ENCODE results near the gene PDZRN3. TPM values are rescaled to one million over a fixed set of nuclear protein-coding genes. Genes with fewer than 3 reads are reported as not detected.
"Not testable (repeated sequence)": the region's sequence is repeated elsewhere in the genome, so short reads cannot be mapped to it uniquely, and the experiment has no call there.

PDZRN3 gene
- total RNA-seq, 2 donors from 2014 or later: 14.2 to 26.4 TPM

DNA sequence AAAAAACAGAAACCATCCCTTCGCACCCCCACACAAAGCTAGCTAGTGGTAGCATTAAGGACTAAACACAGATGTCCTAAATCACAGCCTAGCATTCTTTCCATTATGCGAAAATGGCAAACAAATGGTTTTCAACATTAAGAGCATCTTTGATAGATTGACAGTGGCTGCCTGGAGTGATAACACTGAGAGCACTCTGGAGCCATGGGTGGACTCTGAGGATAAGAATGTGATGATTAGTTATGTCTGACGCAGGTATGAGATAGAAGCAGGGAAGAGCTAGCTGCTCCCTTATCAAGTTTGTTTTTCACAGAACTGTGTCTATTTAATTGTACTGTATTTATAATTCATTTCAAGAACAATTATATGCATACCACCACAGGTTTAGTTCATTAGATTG is 142.9 kb downstream of the PDZRN3 start:
- DNase-seq: no peak
- no peak for ATAC-seq
- intact Hi-C loops (cut with DNase I, micrococcal nuclease): no loop called here

DNA sequence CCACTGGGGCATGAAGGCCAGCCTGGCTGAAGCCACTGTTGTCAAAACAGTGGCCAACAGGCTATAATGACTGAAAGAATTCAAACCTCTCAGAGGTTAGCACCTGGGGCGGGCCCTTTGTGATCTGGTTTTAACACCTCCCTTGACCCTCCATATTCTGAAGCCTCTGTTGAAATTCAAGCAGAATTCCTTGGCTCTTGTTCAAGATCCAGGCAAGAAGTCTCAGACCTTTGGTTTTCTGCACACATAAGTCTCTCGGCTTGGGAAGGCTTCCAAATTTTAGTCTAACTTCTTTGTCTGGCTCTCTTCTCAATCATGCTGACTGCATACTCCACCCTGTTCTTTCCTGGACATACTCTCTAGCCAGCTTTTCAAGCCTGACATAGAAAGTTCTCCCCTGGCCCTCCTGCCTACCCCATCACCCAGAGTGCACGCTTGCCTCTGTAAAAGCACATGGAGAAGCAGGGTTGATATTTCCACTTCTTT is 144.5 kb downstream of the PDZRN3 start:
- no peak for ATAC-seq
- DNase-seq: no peak
- intact Hi-C loops (cut with DNase I, micrococcal nuclease): no loop called here

- DNase-seq (no peak), ATAC-seq (no peak)
- intact Hi-C loops (cut with DNase I, micrococcal nuclease): no loop called here
Measured at GRCh38 chr3:73479325-73479724, 145.4 kb downstream of the PDZRN3 start.

DNA sequence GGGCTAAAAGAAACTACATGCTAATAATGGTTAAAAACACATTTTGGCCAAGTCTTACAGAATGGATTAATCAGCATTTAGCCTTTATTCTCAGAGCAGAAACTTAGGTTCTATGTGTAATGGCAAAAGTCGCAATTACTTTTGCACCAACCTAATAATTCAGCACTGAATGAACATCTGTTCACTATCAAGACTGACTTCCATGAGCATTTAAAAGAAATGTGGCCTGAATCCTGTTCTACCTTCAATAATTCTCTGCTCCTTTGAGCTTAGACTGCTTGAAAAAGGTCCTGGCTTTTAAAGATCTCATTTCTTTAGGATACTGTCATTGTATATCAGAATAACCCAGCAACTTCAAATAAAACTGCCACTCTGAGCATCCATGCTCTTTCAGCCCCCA is 145.9 kb downstream of the PDZRN3 start:
- intact Hi-C loops (cut with DNase I, micrococcal nuclease): no loop called here
- no peak for ATAC-seq
- DNase-seq: no peak

DNA sequence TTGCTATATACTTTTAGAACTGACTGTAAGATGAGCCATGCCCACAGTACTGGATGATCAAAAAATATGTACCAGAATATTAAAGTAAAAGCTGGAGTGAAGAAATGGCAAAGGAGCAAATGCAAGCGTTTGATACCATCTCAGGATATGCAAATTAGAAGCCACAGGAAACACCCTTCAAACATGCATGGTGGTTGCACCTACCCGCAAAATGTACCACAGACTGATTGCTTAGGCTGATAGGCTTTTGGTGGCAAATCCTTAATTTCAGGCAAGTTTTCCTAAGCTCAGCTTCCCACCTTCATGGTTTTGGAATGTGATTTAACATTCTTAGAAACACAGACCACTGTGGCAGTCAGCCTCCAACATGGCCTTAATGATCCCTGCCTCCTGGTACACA is 149.0 kb downstream of the PDZRN3 start:
- intact Hi-C loops (cut with DNase I, micrococcal nuclease): no loop called here
- DNase-seq (no peak), ATAC-seq (no peak)

DNA sequence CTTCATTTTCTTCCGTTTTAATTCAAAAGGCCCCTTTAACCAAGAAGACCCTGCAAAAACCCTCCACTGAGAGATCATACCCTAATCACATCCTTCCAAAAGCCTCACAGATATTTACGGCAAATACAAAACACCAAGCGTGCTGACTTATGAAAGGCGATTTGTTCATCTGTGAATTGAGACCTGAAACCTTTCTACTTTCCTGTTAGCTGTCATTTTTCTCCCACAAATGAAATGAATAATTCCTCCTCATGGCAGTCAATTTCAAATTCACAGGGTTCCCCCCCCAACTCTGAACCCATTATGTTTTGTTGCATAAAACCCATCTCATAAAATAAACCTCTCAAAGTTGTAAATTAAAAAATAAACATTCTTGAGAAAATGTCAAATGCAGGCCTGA is 149.6 kb downstream of the PDZRN3 start:
- intact Hi-C loops (cut with DNase I, micrococcal nuclease): no loop called here
- no peak for DNase-seq
- no peak for ATAC-seq

- intact Hi-C loops (cut with DNase I, micrococcal nuclease): no loop called here
- ATAC-seq (no peak), DNase-seq (no peak)
Measured at GRCh38 chr3:73474619-73475018, 150.1 kb downstream of the PDZRN3 start.

DNA sequence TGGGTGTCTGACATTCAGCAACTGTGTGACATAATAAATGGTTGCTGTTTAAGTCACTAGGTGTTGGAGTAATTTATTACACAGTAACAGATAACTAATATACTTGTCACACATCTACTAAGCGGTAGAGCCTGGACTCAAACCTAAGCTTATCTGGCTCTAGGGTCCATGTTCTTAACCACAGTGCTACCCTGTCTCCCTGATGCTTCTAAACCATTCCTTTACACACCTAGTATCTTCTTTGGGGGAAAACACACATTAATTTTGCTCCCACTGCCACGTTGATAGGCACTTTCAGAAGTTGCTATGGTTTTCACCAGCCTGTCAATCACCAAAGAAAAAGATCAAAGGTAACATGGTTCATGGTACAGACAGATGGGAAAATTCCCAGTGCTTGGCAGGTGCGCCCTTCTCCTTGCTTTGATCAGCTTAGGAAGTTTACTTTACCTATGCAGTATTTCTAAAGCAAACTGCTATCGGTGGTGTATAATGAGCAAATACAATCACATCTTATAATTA is 150.8 kb downstream of the PDZRN3 start:
- intact Hi-C loops (cut with DNase I, micrococcal nuclease): no loop called here
- peak; percentile 77 for ATAC-seq
- peak in 1 of 2 donors; percentile 14 for DNase-seq

GRCh38 chr3:73473181-73473897 is 151.4 kb downstream of the PDZRN3 start:
- ATAC-seq (no peak), DNase-seq (no peak)
- intact Hi-C loops (cut with DNase I, micrococcal nuclease): no loop called here

DNA sequence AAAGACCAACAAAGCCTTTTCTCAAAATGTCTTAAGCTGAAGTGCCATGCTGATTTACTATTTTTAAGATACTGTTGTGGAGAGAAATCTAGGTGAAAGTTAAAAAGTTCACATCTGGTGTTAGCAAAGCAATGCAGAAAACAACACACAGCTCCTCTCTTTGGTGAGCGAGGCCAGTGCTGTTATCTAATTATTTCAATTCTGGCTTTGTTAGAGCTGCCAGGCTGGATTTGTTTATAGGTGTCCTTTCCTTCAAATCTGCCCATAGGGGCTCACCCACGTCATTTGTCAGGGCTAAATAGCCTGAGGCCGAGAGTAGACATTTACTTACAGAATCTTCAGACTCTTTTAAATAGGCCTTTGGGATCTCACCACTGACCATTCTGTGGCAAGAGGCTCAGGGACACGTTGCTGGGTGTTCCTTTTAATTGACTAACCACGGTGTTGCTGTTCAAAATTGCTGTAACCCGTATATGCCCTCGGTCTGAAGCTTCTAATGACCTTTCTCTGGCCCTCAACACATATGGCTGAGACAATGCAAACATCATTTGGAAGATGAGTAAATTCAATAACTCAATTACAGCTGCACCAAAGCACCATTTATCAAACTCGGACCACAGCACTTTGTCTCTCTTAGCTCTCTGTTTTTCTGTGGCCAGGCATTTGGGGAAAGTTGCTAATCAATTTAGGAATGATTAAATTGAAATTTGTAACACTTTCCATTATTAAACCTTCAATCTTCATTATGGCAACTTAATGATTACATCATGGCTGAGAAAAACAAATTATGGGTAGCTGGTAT is 152.6 kb downstream of the PDZRN3 start:
- DNase-seq (no peak), ATAC-seq (no peak)
- intact Hi-C loops (cut with DNase I, micrococcal nuclease): no loop called here

- no peak for DNase-seq
- intact Hi-C loops (cut with DNase I, micrococcal nuclease): no loop called here
- ATAC-seq: no peak
Measured at GRCh38 chr3:73470860-73471259, 153.9 kb downstream of the PDZRN3 start.

DNA sequence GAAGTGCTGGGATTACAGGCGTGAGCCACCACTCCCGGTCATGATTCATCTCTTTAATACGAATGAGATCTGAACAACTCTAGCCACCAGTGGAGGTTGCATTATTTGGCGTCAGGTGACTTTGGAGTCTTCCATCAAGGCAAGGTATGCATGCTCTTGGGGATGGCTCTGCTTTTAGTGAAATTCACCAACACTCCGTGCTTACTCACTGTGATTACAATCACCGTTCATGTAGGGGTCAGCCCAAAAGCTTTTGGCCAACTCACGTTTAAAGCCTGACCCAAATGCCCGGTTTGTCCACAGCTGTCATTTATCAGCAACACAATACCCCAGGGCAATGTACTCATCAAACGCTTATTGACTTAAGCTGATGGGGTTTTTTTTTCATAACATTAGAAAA is 155.4 kb downstream of the PDZRN3 start:
- intact Hi-C loops (cut with DNase I, micrococcal nuclease): no loop called here
- DNase-seq (no peak), ATAC-seq (no peak)

DNA sequence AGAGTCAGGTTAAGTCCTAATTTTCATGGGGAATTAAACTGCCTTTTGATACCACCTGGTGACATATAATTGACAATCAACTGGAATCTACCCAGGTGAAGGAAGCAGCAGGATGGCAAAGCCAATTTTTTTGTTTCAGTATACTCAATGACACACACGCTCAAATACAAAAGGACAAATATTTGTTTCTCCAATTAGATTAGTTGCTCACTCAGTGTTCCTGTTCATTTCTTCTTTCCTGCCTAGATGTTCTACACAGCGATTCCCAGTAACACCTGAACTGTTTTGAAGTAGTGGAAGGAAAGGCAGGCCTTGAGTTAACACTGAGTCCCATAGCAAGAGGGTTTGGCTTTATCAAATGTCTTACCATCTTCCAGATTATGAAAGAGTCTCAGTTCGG is 157.5 kb downstream of the PDZRN3 start:
- ATAC-seq: no peak
- intact Hi-C loops (cut with DNase I, micrococcal nuclease): no loop called here

DNA sequence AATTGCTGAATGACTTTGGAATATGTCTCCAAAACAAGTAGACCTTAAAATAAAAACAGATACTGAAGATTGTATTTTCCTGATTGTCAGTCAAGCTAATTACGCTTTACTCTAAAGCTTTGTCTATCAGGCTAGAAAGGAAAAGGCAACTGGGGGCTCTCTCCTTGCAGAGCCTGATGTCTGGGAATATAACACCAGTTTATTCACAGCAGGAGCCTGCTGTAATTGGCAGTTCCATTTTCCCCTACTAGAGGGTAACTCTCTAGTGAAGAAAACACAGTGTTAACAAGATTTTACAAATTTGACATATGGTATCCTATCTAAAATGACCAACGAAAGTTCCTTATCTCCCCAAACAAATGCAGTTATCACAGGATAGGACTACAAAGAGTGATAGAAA is 158.8 kb downstream of the PDZRN3 start:
- intact Hi-C loops (cut with DNase I, micrococcal nuclease): no loop called here
- DNase-seq (no peak), ATAC-seq (no peak)

More for the DNA sequence above, 157.5 kb downstream of the PDZRN3 start:
- DNase-seq: no peak

- ATAC-seq: not testable (repeated sequence)
Measured at GRCh38 chr3:73464126-73464525, 160.6 kb downstream of the PDZRN3 start.

DNA sequence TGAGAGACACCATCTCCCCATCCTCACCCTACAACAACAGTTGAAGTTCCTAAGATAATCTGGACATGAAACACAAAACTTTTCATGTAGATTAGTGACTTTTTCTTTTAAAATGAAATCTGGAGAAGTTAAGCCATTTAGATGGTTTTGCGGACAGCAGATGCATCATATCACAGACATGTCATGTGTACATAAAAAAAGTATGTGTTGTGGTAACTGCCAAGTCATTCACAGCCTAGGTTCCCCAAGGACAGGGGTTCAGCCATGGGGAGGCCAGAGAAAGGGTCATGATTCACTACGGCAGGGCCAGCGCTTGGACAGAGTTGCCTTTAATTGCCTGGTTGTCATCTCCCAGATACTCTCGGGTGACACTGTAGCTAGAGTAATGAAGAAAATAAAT is 163.2 kb downstream of the PDZRN3 start:
- ATAC-seq (no peak), DNase-seq (no peak)
- intact Hi-C loops (cut with DNase I, micrococcal nuclease): no loop called here

More at GRCh38 chr3:73464126-73464525, 160.6 kb downstream of the PDZRN3 start:
- DNase-seq; intact Hi-C loops (cut with DNase I, micrococcal nuclease): not testable (repeated sequence)

GRCh38 chr3:73459711-73460110 is 165.0 kb downstream of the PDZRN3 start:
- no peak for DNase-seq
- intact Hi-C loops (cut with DNase I, micrococcal nuclease): no loop called here
- ATAC-seq: no peak

DNA sequence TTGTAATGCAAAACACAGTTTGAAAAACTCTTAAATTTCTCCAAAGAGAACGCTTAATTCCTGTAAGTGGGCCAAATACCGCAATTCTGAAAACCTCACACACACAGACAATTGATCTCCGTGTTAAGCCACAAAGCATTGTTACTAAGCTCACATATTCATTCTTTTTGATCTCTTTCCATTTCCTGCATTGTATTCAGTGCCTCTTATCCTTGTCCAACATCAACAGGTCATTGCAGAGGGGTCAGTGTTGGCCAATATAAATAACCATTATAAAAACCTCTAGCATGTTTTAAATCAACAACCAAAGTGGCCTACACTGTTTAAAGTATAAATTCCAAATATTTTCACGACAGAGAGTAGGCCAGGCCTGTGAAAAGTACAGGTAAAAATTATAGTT is 171.1 kb downstream of the PDZRN3 start:
- ATAC-seq (no peak), DNase-seq (no peak)
- intact Hi-C loops (cut with DNase I, micrococcal nuclease): no loop called here

DNA sequence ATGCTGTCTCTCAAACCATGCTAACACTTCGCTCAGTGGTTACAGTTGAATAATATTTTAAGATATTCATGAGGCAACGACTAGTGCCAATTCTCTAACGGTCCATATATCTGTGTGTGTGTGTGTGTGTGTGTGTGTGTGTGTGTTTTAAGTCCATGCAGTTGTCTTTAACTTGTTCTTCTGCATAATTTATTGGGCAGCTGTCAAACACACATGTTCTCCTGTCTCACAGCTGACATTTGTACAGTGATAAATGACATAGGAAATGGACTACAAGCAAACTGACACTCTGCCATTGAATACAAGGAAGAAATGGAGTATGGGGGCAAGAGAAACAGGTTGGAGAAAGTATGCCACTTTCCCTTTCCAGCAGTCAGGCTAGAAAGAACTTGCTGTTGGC is 172.0 kb downstream of the PDZRN3 start:
- intact Hi-C loops (cut with DNase I, micrococcal nuclease): no loop called here
- DNase-seq (no peak), ATAC-seq (no peak)

DNA sequence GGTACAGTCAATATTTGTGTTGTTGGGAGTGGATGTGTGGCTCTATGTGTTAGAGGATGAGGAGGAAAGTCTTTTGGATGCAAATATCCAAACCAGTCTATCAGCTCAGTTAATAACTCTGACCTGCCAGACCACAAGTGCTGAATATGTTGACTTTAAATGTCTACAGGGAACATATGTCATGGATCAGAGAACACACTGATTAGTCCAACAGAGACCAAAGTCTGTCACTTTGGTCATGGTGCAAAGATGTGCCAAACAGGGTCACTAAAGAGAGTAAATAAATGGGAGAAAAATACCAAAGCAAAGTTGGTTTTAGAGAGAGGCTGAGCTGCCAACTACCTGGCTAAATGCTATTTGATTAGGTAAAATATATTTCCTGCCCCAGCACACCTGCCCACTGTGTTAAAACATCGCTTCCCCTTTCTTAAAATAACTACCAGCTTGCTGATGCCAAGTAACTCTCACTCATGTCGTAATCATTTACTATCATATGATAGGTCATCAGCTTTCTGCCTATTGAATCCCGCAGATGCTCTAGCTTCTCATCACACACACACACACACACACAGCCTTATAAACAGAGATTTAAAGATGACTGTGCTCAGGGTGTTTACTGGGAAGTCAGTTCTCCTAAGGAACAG is 173.3 kb downstream of the PDZRN3 start:
- intact Hi-C loops (cut with DNase I, micrococcal nuclease): no loop called here
- no peak for DNase-seq
- peak; percentile 59 for ATAC-seq
